IMR-90 (cell line): Measurements from ENCODE around the gene ADAMTSL4. TPM values are rescaled to one million over a fixed set of nuclear protein-coding genes. Genes with fewer than 3 reads are reported as not detected.

Experiments
- ATAC-seq: fragments of 200-7000 bp; cut with Tn5 transposase; 2 replicates; pipeline ENCODE4 v1.9.1; 2020; ENCODE audit warnings: low read depth, mild to moderate bottlenecking, moderate library complexity
- BruUV-seq: library from RNA; stranded (reverse); fragments of 400-500 nt; replicated peaks from 2 replicates; lab custom pipeline; 2021; lab: Mats Ljungman, UMichigan
- CTCF ChIA-PET: fragments of 300-600 bp; formaldehyde crosslinking; extraction: SDS; loops from one replicate; lab custom pipeline; 2021; ENCODE audit warnings: antibody characterized with exemption; lab: Yijun Ruan, JAX
- POLR2A ChIA-PET: fragments of 300-600 bp; sonication (Branson Sonifier 250); formaldehyde crosslinking; loops from one replicate; lab custom pipeline; 2022; ENCODE audit warnings: antibody characterized with exemption; ENCODE audit not compliant: unreplicated experiment; lab: Charles Lee
- DNase-seq: peaks from one replicate; pipeline ENCODE4 v3.0.0; 2013
- H2AFZ ChIP-seq: replicated peaks from 2 replicates; pipeline ENCODE3; 2013; ENCODE audit warnings: low read length, mild to moderate bottlenecking; ENCODE audit not compliant: poor library complexity
- H2AK5ac ChIP-seq: 2 replicates; pipeline ENCODE4 v1.6.1; 2013; ENCODE audit warnings: low read depth, low read length, inconsistent platforms
- H2AK9ac ChIP-seq: replicated peaks from 2 replicates; pipeline ENCODE3; 2013; ENCODE audit warnings: mild to moderate bottlenecking, low read depth, low read length, moderate library complexity; ENCODE audit not compliant: poor library complexity
- H2BK120ac ChIP-seq: 2 replicates; pipeline ENCODE4 v1.6.1; 2013; ENCODE audit warnings: low read depth, low read length, inconsistent platforms
- H2BK15ac ChIP-seq: 3 replicates; pipeline ENCODE4 v1.6.1; 2013; ENCODE audit warnings: low read depth, low read length, inconsistent platforms
- H2BK20ac ChIP-seq: 2 replicates; pipeline ENCODE4 v1.6.1; 2013; ENCODE audit warnings: low read depth, mild to moderate bottlenecking, inconsistent platforms, low read length, moderate library complexity
- H2BK5ac ChIP-seq: 2 replicates; pipeline ENCODE4 v1.6.1; 2013; ENCODE audit warnings: mild to moderate bottlenecking, low read depth, low read length, inconsistent platforms; ENCODE audit not compliant: poor library complexity, severe bottlenecking
- H3K14ac ChIP-seq: replicated peaks from 2 replicates; pipeline ENCODE4 v1.6.1; 2013; ENCODE audit warnings: low read depth, low read length, inconsistent platforms
- H3K18ac ChIP-seq: 2 replicates; pipeline ENCODE4 v1.6.1; 2013; ENCODE audit warnings: low read depth, low read length, control low read depth
- H3K23ac ChIP-seq: 2 replicates; pipeline ENCODE4 v1.6.1; 2013; ENCODE audit warnings: low read depth, low read length, inconsistent platforms
- H3K27ac ChIP-seq: 2 replicates; pipeline ENCODE4 v1.5.1; 2013; ENCODE audit warnings: mild to moderate bottlenecking, control low read depth, low read length; ENCODE audit not compliant: insufficient read depth
- H3K27me3 ChIP-seq: 2 replicates; pipeline ENCODE4 v1.6.1; 2013; ENCODE audit warnings: low read length; ENCODE audit not compliant: control insufficient read depth, insufficient read depth
- H3K36me3 ChIP-seq: 2 replicates; pipeline ENCODE4 v1.6.1; 2013; ENCODE audit warnings: low read length, mixed read lengths; ENCODE audit not compliant: control insufficient read depth, insufficient read depth
- H3K4ac ChIP-seq: 2 replicates; pipeline ENCODE4 v1.6.1; 2013; ENCODE audit warnings: low read depth, low read length, inconsistent platforms
- H3K4me1 ChIP-seq: 2 replicates; pipeline ENCODE4 v1.6.1; 2013; ENCODE audit warnings: low read length, mixed read lengths; ENCODE audit not compliant: control insufficient read depth, insufficient read depth
- H3K4me2 ChIP-seq: 2 replicates; pipeline ENCODE4 v1.6.1; 2013; ENCODE audit warnings: low read depth, mild to moderate bottlenecking, control low read depth, low read length, moderate library complexity
- H3K4me3 ChIP-seq: 2 replicates; pipeline ENCODE4 v1.5.1; 2013; ENCODE audit warnings: low read depth, mild to moderate bottlenecking, control low read depth, low read length, moderate library complexity; ENCODE audit not compliant: insufficient read depth
- H3K56ac ChIP-seq: 2 replicates; pipeline ENCODE4 v1.6.1; 2013; ENCODE audit warnings: low read length, inconsistent platforms; ENCODE audit not compliant: insufficient read depth; ENCODE audit errors: extremely low read depth
- H3K79me1 ChIP-seq, 2 experiments: 2 replicates each; pipeline ENCODE4 v1.6.1; 2013; ENCODE audit warnings: low read length in 2 of 2, inconsistent platforms in 1 of 2, low read depth in 1 of 2
- H3K9ac ChIP-seq: 2 replicates; pipeline ENCODE4 v1.6.1; 2013; ENCODE audit warnings: low read depth, low read length, control low read depth
- H3K9me1 ChIP-seq: 2 replicates; pipeline ENCODE4 v1.6.1; 2013; ENCODE audit warnings: low read length, inconsistent platforms; ENCODE audit not compliant: insufficient read depth
- H3K9me3 ChIP-seq: 2 replicates; pipeline ENCODE4 v1.6.1; 2013; ENCODE audit warnings: low read length; ENCODE audit not compliant: control insufficient read depth, insufficient read depth
- H4K20me1 ChIP-seq: 2 replicates; pipeline ENCODE4 v1.6.1; 2013; ENCODE audit warnings: low read length, inconsistent platforms; ENCODE audit not compliant: insufficient read depth
- H4K5ac ChIP-seq: 2 replicates; pipeline ENCODE4 v1.6.1; 2013; ENCODE audit warnings: mild to moderate bottlenecking, low read depth, low read length, control low read depth
- H4K8ac ChIP-seq, 2 experiments: 2 replicates each; pipeline ENCODE4 v1.6.1; 2013; ENCODE audit warnings: low read depth in 2 of 2, low read length in 2 of 2, control low read depth in 1 of 2, inconsistent platforms in 1 of 2
- H4K91ac ChIP-seq: 2 replicates; pipeline ENCODE4 v1.6.1; 2013; ENCODE audit warnings: low read depth, low read length, inconsistent platforms; ENCODE audit not compliant: insufficient read depth
- FOS ChIP-seq: fragments of 150-350 bp; IDR thresholded peaks from 2 replicates; pipeline ENCODE4 v1.6.1; 2016; ENCODE audit warnings: low read depth, low read length
- MXI1 ChIP-seq: IDR thresholded peaks from 2 replicates; pipeline ENCODE4 v1.6.1; 2012; ENCODE audit warnings: low read depth, mild to moderate bottlenecking, low read length, moderate library complexity, borderline replicate concordance
- NFE2L2 ChIP-seq: fragments of 150-350 bp; IDR thresholded peaks from 2 replicates; pipeline ENCODE4 v1.6.1; 2016; ENCODE audit warnings: low read depth, mild to moderate bottlenecking, low read length
- WGBS, 2 experiments: methylation state at CpG; one replicate each; pipeline versions ENCODE4 v1.1.5 to v1.1.7; 2013; ENCODE audit warnings: missing lambda C conversion rate in 2 of 2; ENCODE audit not compliant: insufficient read length in 1 of 2; ENCODE audit errors: extremely low coverage in 2 of 2; 5-methylcytosine and 5-hydroxymethylcytosine counted together
- dilution Hi-C: fragments of 300-500 bp; cut with HindIII; formaldehyde crosslinking; loops from one replicate; pipeline ENCODE4 v1.14.3; 2018; ENCODE audit warnings: low sequenced_read_pairs; ENCODE audit not compliant: unreplicated experiment
- in situ Hi-C: fragments of 300-500 bp; cut with MboI; formaldehyde crosslinking; loops from 3 replicates; pipeline ENCODE4 v1.14.3; 2019; ENCODE audit warnings: low sequenced_read_pairs, inconsistent platforms, mixed read lengths
- intact Hi-C: fragments of 100-400 bp; cut with micrococcal nuclease; formaldehyde crosslinking; loops from 2 replicates; pipeline ENCODE4 v1.10.0; 2022
- polyA plus RNA-seq, 3 experiments: library from polyadenylated mRNA; depleted of rRNA; stranded (reverse); fragments of >200 nt; gene quantifications; 2 replicates each; pipeline ENCODE4 v1.2.3, GENCODE V29; 2012; ENCODE audit warnings: low replicate concordance in 1 of 3
- total RNA-seq: library from RNA; depleted of rRNA; stranded (reverse); fragments of >200 nt; gene quantifications from 2 replicates; pipeline ENCODE4 v1.2.3, GENCODE V29; 2012
- TF ChIP-seq, protein P1 (sequence below): fragments of 150-350 bp; IDR thresholded peaks from 2 replicates; pipeline ENCODE4 v1.6.1; 2017; ENCODE audit warnings: mild to moderate bottlenecking, antibody characterized with exemption, low read length, low read depth

ADAMTSL4 gene
- total and polyA plus RNA-seq, 2 of the 4 experiments (the other 2 are of a cell fraction), result 0.54 to 12.2 TPM

GRCh38 chr1:150546294-150546937 lies 2.8 kb upstream of the ADAMTSL4 start:
- no peak overlapping the region for H2AK5ac ChIP-seq
- no peak overlapping the region for H3K23ac ChIP-seq
- ATAC-seq (no peak), DNase-seq (no peak)
- BruUV-seq, result no TSS peak
- in situ Hi-C loops, result no loop called here
- H3K4me2 ChIP-seq, result no peak overlapping the region
- H3K56ac ChIP-seq, result no peak overlapping the region
- 100% methylated on average over 1 of the region's 16 CpGs; no CpG with 5 or more reads in 1 of the 2 experiments for WGBS, 2 experiments
- H4K5ac ChIP-seq, result no peak overlapping the region
- TF ChIP-seq FOS (no peak), MXI1 (no peak), NFE2L2 (no peak)
- TF ChIP-seq, protein P1, sequence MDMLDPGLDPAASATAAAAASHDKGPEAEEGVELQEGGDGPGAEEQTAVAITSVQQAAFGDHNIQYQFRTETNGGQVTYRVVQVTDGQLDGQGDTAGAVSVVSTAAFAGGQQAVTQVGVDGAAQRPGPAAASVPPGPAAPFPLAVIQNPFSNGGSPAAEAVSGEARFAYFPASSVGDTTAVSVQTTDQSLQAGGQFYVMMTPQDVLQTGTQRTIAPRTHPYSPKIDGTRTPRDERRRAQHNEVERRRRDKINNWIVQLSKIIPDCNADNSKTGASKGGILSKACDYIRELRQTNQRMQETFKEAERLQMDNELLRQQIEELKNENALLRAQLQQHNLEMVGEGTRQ, result no peak
- no peaks in the 10 kb centered on the region; the same call in 1 of the 2 replicates for H4K20me1 ChIP-seq
- CTCF ChIA-PET, result interaction anchor here (0.6 to 1.2 kb wide), 2 partner anchors 17 to 59 kb away, joined by 4 to 5 read pairs; no protein-coding TSS in a partner anchor
- H3K27ac ChIP-seq, result no peak overlapping the region
- dilution Hi-C loops, result no loop called here
- H3K4me1 ChIP-seq, result peaks cover 10% of the 10 kb centered on the region
- H2AFZ ChIP-seq, result no peak overlapping the region
- H2BK5ac ChIP-seq, result no peak overlapping the region
- no peaks in the 10 kb centered on the region for H3K36me3 ChIP-seq
- H3K4me3 ChIP-seq, result no peak overlapping the region
- no peak overlapping the region for H2BK120ac ChIP-seq
- POLR2A ChIA-PET, result interaction anchor here (1.1 kb wide), 1 partner anchor 10 kb away, joined by 7 read pairs; no protein-coding TSS in a partner anchor
- H3K27me3 ChIP-seq, result no peaks in the 10 kb centered on the region
- H3K14ac ChIP-seq, result no peak overlapping the region
- H2BK15ac ChIP-seq, result no peak overlapping the region
- no peak overlapping the region for H4K8ac ChIP-seq
- 0 out of 2 replicates have a peak, but pooled peaks cover 3% of the 10 kb centered on the region for H3K9me1 ChIP-seq
- intact Hi-C loops, result no loop called here
- no peak overlapping the region for H3K4ac ChIP-seq
- no peak overlapping the region for H2AK9ac ChIP-seq
- H3K18ac ChIP-seq, result no peak overlapping the region
- no peaks in the 10 kb centered on the region for H3K9me3 ChIP-seq
- H2BK20ac ChIP-seq, result no peak overlapping the region
- peaks cover 0 to 19% of the 10 kb centered on the region in 2 experiments; a peak in 2 of 4 replicates for H3K79me1 ChIP-seq
- H4K91ac ChIP-seq, result no peak overlapping the region
- no peak overlapping the region for H3K9ac ChIP-seq
